CD4-positive, alpha-beta T cell (primary cell): ENCODE measurements around the gene EMILIN1. TPM values are rescaled to one million over a fixed set of nuclear protein-coding genes. Genes with fewer than 3 reads are reported as not detected.

Experiments used
- ATAC-seq: fragments of 200-7000 bp; cut with Tn5 transposase; one replicate; pipeline ENCODE4 v1.10.0; 2022; ENCODE audit warnings: mild to moderate bottlenecking; ENCODE audit not compliant: poor library complexity
- CTCF ChIA-PET: fragments of 350-600 bp; sonication (Branson Sonifier 250); formaldehyde crosslinking; loops from one replicate; lab custom pipeline; 2021; ENCODE audit warnings: antibody characterized with exemption, inconsistent platforms; lab: Charles Lee
- POLR2A ChIA-PET: fragments of 350-600 bp; sonication (Branson Sonifier 250); formaldehyde crosslinking; loops from one replicate; lab custom pipeline; 2021; ENCODE audit warnings: antibody characterized with exemption, inconsistent platforms; lab: Charles Lee
- DNase-seq, 14 experiments: peaks; one replicate each; pipeline ENCODE4 v3.0.0-alpha.2; 2013 to 2020; ENCODE audit warnings: mixed read lengths in 2 of 14
- H3K27ac ChIP-seq, 2 donors: one replicate each; pipeline versions ENCODE4 v1.5.1 to v1.7.0; 2013; ENCODE audit warnings: low read length in 2 of 2, low read depth in 1 of 2, mild to moderate bottlenecking in 1 of 2
- H3K27me3 ChIP-seq, 2 experiments: 1 replicate in 1 of 2; 2 replicates in 1 of 2; pipeline versions ENCODE4 v1.6.1 to v1.7.0; 2013; ENCODE audit warnings: low read length in 2 of 2, control low read depth in 1 of 2, mild to moderate bottlenecking in 1 of 2, moderate library complexity in 1 of 2; ENCODE audit not compliant: insufficient read depth in 2 of 2, control insufficient read depth in 1 of 2
- H3K36me3 ChIP-seq: one replicate; pipeline ENCODE4 v1.6.1; 2013; ENCODE audit warnings: low read length, control low read depth; ENCODE audit not compliant: insufficient read depth
- H3K4me1 ChIP-seq: one replicate; pipeline ENCODE4 v1.6.1; 2013; ENCODE audit warnings: low read length, control low read depth; ENCODE audit not compliant: insufficient read depth
- H3K4me3 ChIP-seq: one replicate; pipeline ENCODE4 v1.5.1; 2013; ENCODE audit warnings: mild to moderate bottlenecking, low read length, moderate library complexity
- H3K9me3 ChIP-seq, 2 experiments: 1 replicate in 1 of 2; 2 replicates in 1 of 2; pipeline versions ENCODE4 v1.6.1 to v1.7.0; 2013; ENCODE audit warnings: low read length in 2 of 2, mild to moderate bottlenecking in 2 of 2, control low read depth in 1 of 2, moderate library complexity in 1 of 2; ENCODE audit not compliant: control insufficient read depth in 1 of 2, insufficient read depth in 1 of 2
- H3K27ac Mint-ChIP-seq: one replicate; pipeline ENCODE4 v1.8.0; 2020; ENCODE audit warnings: mixed read lengths
- H3K27me3 Mint-ChIP-seq: one replicate; pipeline ENCODE4 v1.8.0; 2021; ENCODE audit warnings: mixed read lengths
- H3K36me3 Mint-ChIP-seq: one replicate; pipeline ENCODE4 v1.8.0; 2021; ENCODE audit warnings: low read depth, mixed read lengths
- H3K4me1 Mint-ChIP-seq: one replicate; pipeline ENCODE4 v1.8.0; 2021; ENCODE audit warnings: low read depth, mixed read lengths
- H3K4me3 Mint-ChIP-seq: one replicate; pipeline ENCODE4 v1.8.0; 2020; ENCODE audit warnings: mild to moderate bottlenecking, mixed read lengths
- H3K9me3 Mint-ChIP-seq: one replicate; pipeline ENCODE4 v1.8.0; 2020; ENCODE audit warnings: mixed read lengths
- CTCF ChIP-seq: fragments of 200-600 bp; IDR thresholded peaks from one replicate; pipeline ENCODE4 v1.8.0; 2022; ENCODE audit warnings: antibody characterized with exemption, mild to moderate bottlenecking
- intact Hi-C, 2 experiments: fragments of 100-400 bp; cut with DNase I in 1 of 2; cut with micrococcal nuclease in 1 of 2; formaldehyde crosslinking; loops; one replicate each; pipeline versions ENCODE4 v1.15.1 to v1.9.0; 2023 to 2025; cut with DNase I, micrococcal nuclease
- total RNA-seq, 174 experiments: library from RNA in 2 of 174; stranded (reverse) in 2 of 174; gene quantifications; one replicate each; pipeline ENCODE4 v1.2.3 and lab custom pipeline; 2021 to 2026

Gene EMILIN1
- total RNA-seq, 2 experiments from 2014 or later: 0.14 to 0.25 TPM

GRCh38 chr2:27097341-27097740 lies 18.9 kb downstream of the EMILIN1 start:
- no peak for TF ChIP-seq CTCF
- Mint-ChIP-seq H3K36me3 (peaks cover 7% of the 10 kb centered on the region), H3K4me1 (peaks cover 11% of the 10 kb centered on the region), H3K9me3 (no peaks in the 10 kb centered on the region), H3K27me3 (no peaks in the 10 kb centered on the region), H3K4me3 (no peak overlapping the region), H3K27ac (no peak overlapping the region)
- no peak for DNase-seq
- peaks cover 9% of the 10 kb centered on the region for H3K4me1 ChIP-seq
- ChIA-PET CTCF (interaction anchor here (1.3 kb wide), 1 partner anchor 94 kb away, joined by 3 read pairs; no protein-coding TSS in a partner anchor), POLR2A (interaction anchor here (1.3 to 2.4 kb wide), 2 partner anchors 11 to 26 kb away, joined by 3 to 8 read pairs; partner anchors contain the start of genes KHK and OST4)
- no peaks in the 10 kb centered on the region for H3K9me3 ChIP-seq
- no peak overlapping the region for H3K4me3 ChIP-seq
- no peak for ATAC-seq
- H3K27ac ChIP-seq: no peak overlapping the region
- no peaks in the 10 kb centered on the region for H3K27me3 ChIP-seq
- H3K36me3 ChIP-seq: peaks cover 2% of the 10 kb centered on the region
- intact Hi-C loops: loop anchor here in 1 of 2 experiments (5.0 kb wide), 1 partner anchor 585 kb away; no protein-coding TSS in a partner anchor

- peaks cover 7% of the 10 kb centered on the region for H3K36me3 Mint-ChIP-seq
- Histone ChIP-seq H3K27me3 (no peaks in the 10 kb centered on the region), H3K36me3 (peaks cover 2% of the 10 kb centered on the region), H3K9me3 (no peaks in the 10 kb centered on the region), H3K27ac (no peak overlapping the region), H3K4me1 (peaks cover 9% of the 10 kb centered on the region), H3K4me3 (no peak overlapping the region)
- intact Hi-C loops: loop anchor here in 1 of 2 experiments (1.0 to 5.0 kb wide), 3 partner anchors 92 to 583 kb away; no protein-coding TSS in a partner anchor
- peaks cover 11% of the 10 kb centered on the region for H3K4me1 Mint-ChIP-seq
- no peak for TF ChIP-seq CTCF
- H3K27ac Mint-ChIP-seq: no peak overlapping the region
- POLR2A ChIA-PET: no interaction called here
- H3K27me3 Mint-ChIP-seq: no peaks in the 10 kb centered on the region
- no peak for DNase-seq
- H3K9me3 Mint-ChIP-seq: no peaks in the 10 kb centered on the region
- no peak for ATAC-seq
- CTCF ChIA-PET: interaction anchor here (0.8 to 1.8 kb wide), 3 partner anchors 92 to 204 kb away, joined by 3 to 9 read pairs (median 4); no protein-coding TSS in a partner anchor
- H3K4me3 Mint-ChIP-seq: no peak overlapping the region
Measured at GRCh38 chr2:27099334-27099955, 21.0 kb downstream of the EMILIN1 start.

- no peak overlapping the region for H3K27ac ChIP-seq
- ATAC-seq (no peak), DNase-seq (no peak)
- no peak overlapping the region for H3K4me3 Mint-ChIP-seq
- peaks cover 7% of the 10 kb centered on the region for H3K36me3 Mint-ChIP-seq
- H3K9me3 Mint-ChIP-seq: no peaks in the 10 kb centered on the region
- ChIA-PET CTCF (interaction anchor here (1.7 to 1.8 kb wide), 2 partner anchors 180 to 203 kb away, joined by 4 to 9 read pairs; no protein-coding TSS in a partner anchor), POLR2A (no interaction called here)
- no peaks in the 10 kb centered on the region for H3K27me3 ChIP-seq
- peaks cover 9% of the 10 kb centered on the region for H3K4me1 ChIP-seq
- H3K27me3 Mint-ChIP-seq: no peaks in the 10 kb centered on the region
- no peak for TF ChIP-seq CTCF
- H3K4me3 ChIP-seq: no peak overlapping the region
- no peak overlapping the region for H3K27ac Mint-ChIP-seq
- H3K36me3 ChIP-seq: peaks cover 2% of the 10 kb centered on the region
- intact Hi-C loops: loop anchor here in 1 of 2 experiments (5.0 kb wide), 1 partner anchor 82 kb away; no protein-coding TSS in a partner anchor
- no peaks in the 10 kb centered on the region for H3K9me3 ChIP-seq
- peaks cover 11% of the 10 kb centered on the region for H3K4me1 Mint-ChIP-seq
Measured at GRCh38 chr2:27100036-27100435, 21.6 kb downstream of the EMILIN1 start.
